Peyer's patch (tissue), 4 donors: Measurements from ENCODE around the gene NOXA1.

ENCODE experiments used
- POLR2A ChIP-seq, 2 donors: fragments of 450-650 bp; IDR thresholded peaks; one replicate each; pipeline ENCODE4 v1.5.1; 2017; ENCODE audit warnings: antibody characterized with exemption in 2 of 2, mild to moderate bottlenecking in 2 of 2, moderate library complexity in 2 of 2
- TF ChIP-seq, protein P1 (sequence below), 6 experiments: fragments of 450-650 bp in 4 of 6; fragments of 200-600 bp in 2 of 6; sonication (generic) in 1 of 6; IDR thresholded peaks; one replicate each; pipeline ENCODE4 v1.5.1; 2017 to 2019; ENCODE audit warnings: antibody characterized with exemption in 6 of 6, mild to moderate bottlenecking in 3 of 6, moderate library complexity in 1 of 6

DNA sequence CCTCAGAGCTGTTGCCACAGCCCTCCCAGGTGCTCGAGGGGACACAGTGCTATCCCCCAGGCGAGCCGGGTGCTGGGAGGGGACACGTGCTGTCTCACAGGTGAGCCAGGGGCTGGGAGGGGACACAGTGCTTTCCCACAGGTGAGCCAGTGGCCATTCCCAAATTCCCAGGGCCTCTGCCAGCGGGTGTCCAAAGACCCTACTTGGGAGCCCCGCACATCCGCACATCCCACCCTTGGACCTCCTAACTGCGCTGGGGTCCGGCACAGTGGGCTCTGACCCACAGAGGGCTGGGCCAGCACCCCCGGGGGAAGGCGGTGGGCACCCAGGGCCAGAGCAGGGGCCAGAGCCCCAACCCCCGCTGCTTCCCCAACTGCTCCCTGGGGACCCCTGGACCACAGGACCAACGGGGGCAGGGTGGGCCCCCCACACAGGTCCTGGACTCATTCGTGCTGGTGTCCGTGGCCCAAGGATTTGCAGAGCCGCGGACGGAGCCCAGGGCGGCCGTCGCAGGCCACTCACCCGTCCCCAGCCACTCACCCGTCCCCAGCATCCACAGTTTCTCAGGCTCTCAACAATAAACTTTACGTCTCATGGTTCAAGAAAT lies 18.1 kb upstream of the NOXA1 start:
- TF ChIP-seq, protein P1, sequence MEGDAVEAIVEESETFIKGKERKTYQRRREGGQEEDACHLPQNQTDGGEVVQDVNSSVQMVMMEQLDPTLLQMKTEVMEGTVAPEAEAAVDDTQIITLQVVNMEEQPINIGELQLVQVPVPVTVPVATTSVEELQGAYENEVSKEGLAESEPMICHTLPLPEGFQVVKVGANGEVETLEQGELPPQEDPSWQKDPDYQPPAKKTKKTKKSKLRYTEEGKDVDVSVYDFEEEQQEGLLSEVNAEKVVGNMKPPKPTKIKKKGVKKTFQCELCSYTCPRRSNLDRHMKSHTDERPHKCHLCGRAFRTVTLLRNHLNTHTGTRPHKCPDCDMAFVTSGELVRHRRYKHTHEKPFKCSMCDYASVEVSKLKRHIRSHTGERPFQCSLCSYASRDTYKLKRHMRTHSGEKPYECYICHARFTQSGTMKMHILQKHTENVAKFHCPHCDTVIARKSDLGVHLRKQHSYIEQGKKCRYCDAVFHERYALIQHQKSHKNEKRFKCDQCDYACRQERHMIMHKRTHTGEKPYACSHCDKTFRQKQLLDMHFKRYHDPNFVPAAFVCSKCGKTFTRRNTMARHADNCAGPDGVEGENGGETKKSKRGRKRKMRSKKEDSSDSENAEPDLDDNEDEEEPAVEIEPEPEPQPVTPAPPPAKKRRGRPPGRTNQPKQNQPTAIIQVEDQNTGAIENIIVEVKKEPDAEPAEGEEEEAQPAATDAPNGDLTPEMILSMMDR (IDR thresholded peaks at IDR 0.05) = no peak
- no peak for TF ChIP-seq POLR2A (IDR thresholded peaks at IDR 0.05)
